OCI-LY7 (cell line): ENCODE measurements around the gene ELOVL5. TPM values are rescaled to one million over a fixed set of nuclear protein-coding genes. Genes with fewer than 3 reads are reported as not detected.
A peak's percentile ranks its signal among the peaks of the same experiment; 100 is the strongest.

ENCODE experiments used
- BruUV-seq: library from RNA; stranded (reverse); fragments of 400-500 nt; replicated peaks from 2 replicates; lab custom pipeline; 2021; lab: Mats Ljungman, UMichigan
- CTCF ChIA-PET: fragments of 300-600 bp; sonication (Branson Sonifier 250); formaldehyde crosslinking; loops from one replicate; lab custom pipeline; 2022; ENCODE audit warnings: antibody characterized with exemption; ENCODE audit not compliant: unreplicated experiment; lab: Charles Lee
- POLR2A ChIA-PET: fragments of 300-600 bp; sonication (Branson Sonifier 250); formaldehyde crosslinking; loops from one replicate; lab custom pipeline; 2022; ENCODE audit warnings: antibody characterized with exemption; lab: Charles Lee
- DNase-seq: peaks from one replicate; pipeline ENCODE4 v3.0.0-alpha.2; 2015; ENCODE audit warnings: low spot score
- H2AFZ ChIP-seq: fragments of 200-600 bp; sonication (generic), shearing (Covaris generic); 2 replicates; pipeline ENCODE4 v1.6.1; 2014; ENCODE audit warnings: mild to moderate bottlenecking, antibody characterized with exemption, low read length, moderate library complexity
- H3K27ac ChIP-seq: fragments of 200-600 bp; sonication (generic); 2 replicates; pipeline ENCODE4 v1.5.1; 2014; ENCODE audit warnings: mixed run types, low read depth, mild to moderate bottlenecking, moderate library complexity, low read length, inconsistent platforms; ENCODE audit not compliant: poor library complexity, severe bottlenecking
- H3K36me3 ChIP-seq: fragments of 200-600 bp; sonication (generic); 2 replicates; pipeline ENCODE4 v1.6.1; 2014; ENCODE audit warnings: mild to moderate bottlenecking, antibody characterized with exemption, low read length, moderate library complexity, mixed read lengths; ENCODE audit not compliant: insufficient read depth
- H3K4me1 ChIP-seq: fragments of 200-600 bp; sonication (generic); 2 replicates; pipeline ENCODE4 v1.5.1; 2014; ENCODE audit warnings: mild to moderate bottlenecking, low read length; ENCODE audit not compliant: insufficient read depth, poor library complexity, severe bottlenecking
- H3K4me2 ChIP-seq: fragments of 200-600 bp; sonication (generic); 2 replicates; pipeline ENCODE4 v1.6.1; 2014; ENCODE audit warnings: mild to moderate bottlenecking, low read length
- H3K4me3 ChIP-seq: fragments of 200-600 bp; sonication (generic); 2 replicates; pipeline ENCODE4 v1.5.1; 2014; ENCODE audit warnings: mild to moderate bottlenecking, low read depth, low read length; ENCODE audit not compliant: poor library complexity, severe bottlenecking
- H3K79me2 ChIP-seq: fragments of 200-600 bp; sonication (generic); 2 replicates; pipeline ENCODE4 v1.6.1; 2016; ENCODE audit warnings: low read depth, mild to moderate bottlenecking, low read length, moderate library complexity, mixed read lengths; ENCODE audit not compliant: insufficient read depth
- H3K9me2 ChIP-seq: fragments of 200-600 bp; sonication (generic); 2 replicates; pipeline ENCODE4 v1.6.1; 2016; ENCODE audit warnings: mild to moderate bottlenecking, low read length, mixed read lengths; ENCODE audit not compliant: insufficient read depth
- H3K9me3 ChIP-seq: fragments of 200-600 bp; sonication (generic); 2 replicates; pipeline ENCODE4 v1.6.1; 2014; ENCODE audit warnings: mild to moderate bottlenecking, mixed run types, low read length, mixed read lengths
- H4K20me1 ChIP-seq: fragments of 200-600 bp; sonication (generic); 2 replicates; pipeline ENCODE4 v1.6.1; 2014; ENCODE audit warnings: mild to moderate bottlenecking, antibody characterized with exemption, low read length, moderate library complexity, mixed read lengths; ENCODE audit not compliant: insufficient read depth
- EZH2phosphoT487 ChIP-seq: fragments of 200-600 bp; sonication (generic); IDR thresholded peaks from 2 replicates; pipeline ENCODE4 v1.6.1; 2018; ENCODE audit warnings: low read depth, borderline replicate concordance, mild to moderate bottlenecking, mixed run types, antibody characterized with exemption, low read length, moderate library complexity, mixed read lengths
- intact Hi-C: fragments of 100-400 bp; cut with micrococcal nuclease; formaldehyde crosslinking; loops from one replicate; pipeline ENCODE4 v1.10.0; 2022; ENCODE audit not compliant: unreplicated experiment
- total RNA-seq, 2 experiments: library from RNA; depleted of rRNA in 1 of 2; stranded (reverse); fragments of >200 nt in 1 of 2; shearing (Covaris generic) in 1 of 2; gene quantifications; 2 replicates each; pipeline ENCODE4 v1.2.3, GENCODE V29; 2014 to 2022
- TF ChIP-seq, protein P1 (sequence below): fragments of 200-600 bp; sonication (generic); conservative IDR thresholded peaks from 2 replicates; pipeline ENCODE4 v1.5.1; 2014; ENCODE audit warnings: mild to moderate bottlenecking, antibody characterized with exemption, low read length, moderate library complexity, mixed read lengths

ELOVL5 gene
- total RNA-seq, 2 experiments from 2014 or later = 66.8 to 97.1 TPM

DNA sequence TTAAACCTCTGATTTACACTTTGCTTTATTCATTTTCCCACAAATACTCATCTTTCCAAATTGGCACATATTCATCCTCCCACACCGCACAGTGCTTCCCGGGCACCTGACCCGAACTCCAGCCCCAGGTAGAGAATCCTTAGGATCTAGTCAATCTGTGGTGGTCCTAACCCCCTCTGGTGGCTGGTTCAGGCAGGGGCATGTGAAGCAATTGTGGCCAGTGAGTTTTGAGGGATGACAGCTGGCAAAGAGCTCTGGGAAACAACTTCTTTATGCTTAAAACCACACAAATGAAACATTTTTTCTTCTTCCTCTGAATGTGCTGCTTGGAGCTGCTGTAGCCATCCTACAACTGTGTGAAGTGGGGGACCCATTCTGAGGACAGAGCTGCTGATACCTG lies 54.7 kb downstream of the ELOVL5 start:
- H3K9me3 ChIP-seq = no peaks in the 10 kb centered on the region
- no peaks in the 10 kb centered on the region for H3K9me2 ChIP-seq
- TF ChIP-seq, protein P1, sequence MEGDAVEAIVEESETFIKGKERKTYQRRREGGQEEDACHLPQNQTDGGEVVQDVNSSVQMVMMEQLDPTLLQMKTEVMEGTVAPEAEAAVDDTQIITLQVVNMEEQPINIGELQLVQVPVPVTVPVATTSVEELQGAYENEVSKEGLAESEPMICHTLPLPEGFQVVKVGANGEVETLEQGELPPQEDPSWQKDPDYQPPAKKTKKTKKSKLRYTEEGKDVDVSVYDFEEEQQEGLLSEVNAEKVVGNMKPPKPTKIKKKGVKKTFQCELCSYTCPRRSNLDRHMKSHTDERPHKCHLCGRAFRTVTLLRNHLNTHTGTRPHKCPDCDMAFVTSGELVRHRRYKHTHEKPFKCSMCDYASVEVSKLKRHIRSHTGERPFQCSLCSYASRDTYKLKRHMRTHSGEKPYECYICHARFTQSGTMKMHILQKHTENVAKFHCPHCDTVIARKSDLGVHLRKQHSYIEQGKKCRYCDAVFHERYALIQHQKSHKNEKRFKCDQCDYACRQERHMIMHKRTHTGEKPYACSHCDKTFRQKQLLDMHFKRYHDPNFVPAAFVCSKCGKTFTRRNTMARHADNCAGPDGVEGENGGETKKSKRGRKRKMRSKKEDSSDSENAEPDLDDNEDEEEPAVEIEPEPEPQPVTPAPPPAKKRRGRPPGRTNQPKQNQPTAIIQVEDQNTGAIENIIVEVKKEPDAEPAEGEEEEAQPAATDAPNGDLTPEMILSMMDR = peak; percentile 95
- TF ChIP-seq EZH2phosphoT487 = no peak
- ChIA-PET POLR2A (interaction anchor here (0.7 to 3.5 kb wide), 3 partner anchors 9 to 66 kb away, joined by 3 to 25 read pairs (median 4); no protein-coding TSS in a partner anchor), CTCF (interaction anchor here (0.7 to 1.4 kb wide), 5 partner anchors 12 to 121 kb away, joined by 3 to 6 read pairs (median 3); no protein-coding TSS in a partner anchor)
- peaks cover 62% of the 10 kb centered on the region for H3K36me3 ChIP-seq
- H3K79me2 ChIP-seq = peaks cover 39% of the 10 kb centered on the region
- no peak overlapping the region for H2AFZ ChIP-seq
- intact Hi-C loops = loop anchor here (1.0 to 5.0 kb wide), 4 partner anchors 53 to 191 kb away; partner anchors contain the start of gene ELOVL5
- 0 out of 2 replicates have a peak, but pooled peaks cover 19% of the 10 kb centered on the region for H4K20me1 ChIP-seq
- no TSS peak for BruUV-seq
- no peak overlapping the region for H3K4me3 ChIP-seq
- DNase-seq = peak; percentile 54
- no peak overlapping the region for H3K4me2 ChIP-seq
- no peak overlapping the region for H3K27ac ChIP-seq
- H3K4me1 ChIP-seq = peaks cover 16% of the 10 kb centered on the region

DNA sequence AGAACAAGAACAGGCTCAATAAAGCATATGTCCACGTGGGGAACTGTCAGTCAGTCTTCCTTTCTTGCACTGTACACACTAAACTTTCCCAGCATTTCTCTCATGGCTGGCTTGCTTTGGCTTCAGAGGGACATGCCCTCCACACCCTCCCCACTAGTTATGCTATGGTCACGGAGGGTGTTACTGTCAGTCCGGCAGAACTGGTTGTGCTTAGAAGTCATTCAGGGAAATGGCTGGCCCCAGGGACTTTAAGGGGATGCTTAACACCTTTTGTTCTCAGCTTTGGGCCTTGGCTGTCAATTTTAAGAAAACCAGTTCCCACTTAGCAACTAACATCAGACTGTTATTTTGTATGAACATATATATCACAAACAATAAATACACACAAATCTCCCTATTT lies 55.1 kb downstream of the ELOVL5 start:
- H3K4me1 ChIP-seq = peaks cover 16% of the 10 kb centered on the region
- TF ChIP-seq, protein P1 = no peak
- no peak for TF ChIP-seq EZH2phosphoT487
- POLR2A ChIA-PET = interaction anchor here (1.2 to 3.5 kb wide), 2 partner anchors 9 to 16 kb away, joined by 4 to 25 read pairs; no protein-coding TSS in a partner anchor

More for the DNA sequence above, 55.1 kb downstream of the ELOVL5 start:
- H2AFZ ChIP-seq = no peak overlapping the region
- H3K9me2 ChIP-seq = no peaks in the 10 kb centered on the region
- H3K4me3 ChIP-seq = no peak overlapping the region
- H4K20me1 ChIP-seq = 0 out of 2 replicates have a peak, but pooled peaks cover 18% of the 10 kb centered on the region
- no peak overlapping the region for H3K4me2 ChIP-seq
- H3K79me2 ChIP-seq = peaks cover 35% of the 10 kb centered on the region
- no TSS peak for BruUV-seq
- CTCF ChIA-PET = interaction anchor here (1.1 to 1.4 kb wide), 2 partner anchors 13 to 16 kb away, joined by 3 to 6 read pairs; no protein-coding TSS in a partner anchor
- H3K36me3 ChIP-seq = peaks cover 66% of the 10 kb centered on the region
- intact Hi-C loops = loop anchor here (1.0 to 5.0 kb wide), 4 partner anchors 54 to 191 kb away; partner anchors contain the start of gene ELOVL5
- no peak overlapping the region for H3K27ac ChIP-seq
- H3K9me3 ChIP-seq = no peaks in the 10 kb centered on the region
- no peak for DNase-seq
